ENCODE results near the gene CYP2C18. TPM values are rescaled to one million over a fixed set of nuclear protein-coding genes. Genes with fewer than 3 reads are reported as not detected.
"Not testable (repeated sequence)": the region's sequence is repeated elsewhere in the genome, so short reads cannot be mapped to it uniquely, and the experiment has no call there.

The CYP2C18 gene
- total RNA-seq, 1 experiment from 2014 or later: 0.17 TPM

GRCh38 chr10:94760586-94761178, 77.2 kb downstream of the CYP2C18 start:
- Histone ChIP-seq H3K27ac (ENCODE audit: low read depth, low read length) (no peak overlapping the region), H3K9ac (ENCODE audit: low read length) (no peak overlapping the region), H3K4me3 (replicated peaks in 1 of 2; ENCODE audit: low read depth in 1 of 2, low read length in 2 of 2) (no peak overlapping the region), H2AFZ (ENCODE audit: low read depth, low read length, poor library complexity, severe bottlenecking) (no peak overlapping the region), H3K9me3 (ENCODE audit: control insufficient read depth in 1 of 2, insufficient read depth in 1 of 2, low read depth in 1 of 2, low read length in 2 of 2) (no peaks in the 10 kb centered on the region), H3K4me1 (ENCODE audit: control insufficient read depth in 1 of 2, insufficient read depth in 2 of 2, low read length in 2 of 2) (no peaks in the 10 kb centered on the region), H3K79me2 (ENCODE audit: insufficient read depth, low read length) (no peaks in the 10 kb centered on the region), H3K27me3 (ENCODE audit: insufficient read depth, low read length) (no peaks in the 10 kb centered on the region), H3K9me2 (ENCODE audit: insufficient read depth) (no peaks in the 10 kb centered on the region), H4K20me1 (ENCODE audit: insufficient read depth) (no peaks in the 10 kb centered on the region), H3K36me3 (ENCODE audit: control insufficient read depth in 1 of 2, insufficient read depth in 2 of 2, low read length in 2 of 2) (no peaks in the 10 kb centered on the region), H3K4me2 (ENCODE audit: low read length) (no peak overlapping the region)
- TF ChIP-seq CEBPB (IDR thresholded peaks at IDR 0.05; ENCODE audit: low read depth) (no peak), ELF1 (IDR thresholded peaks at IDR 0.05; ENCODE audit: borderline replicate concordance, low read depth) (no peak), CBX3 (IDR thresholded peaks at IDR 0.05; ENCODE audit: low read depth) (no peak), YY1 (IDR thresholded peaks at IDR 0.05; ENCODE audit: extremely low read depth, insufficient replicate concordance, low read depth, low read length) (no peak), SP1 (IDR thresholded peaks at IDR 0.05; ENCODE audit: low read depth) (no peak), POLR2AphosphoS5 (IDR thresholded peaks at IDR 0.05; ENCODE audit: low read depth, low read length) (no peak)
- ChIA-PET POLR2A (no interaction called here), RAD21 (ENCODE audit: low non-redundant PET in 1 of 2, low total read pairs in 2 of 2, uncharacterized antibody in 2 of 2, unreplicated experiment in 2 of 2) (no interaction called here), CTCF (no interaction called here)
- ATAC-seq: no peak
- no peak for DNase-seq (ENCODE audit: low read depth, low spot score)
- intact Hi-C loops (cut with micrococcal nuclease): no loop called here
- BruUV-seq (replicated peaks): no TSS peak

DNA sequence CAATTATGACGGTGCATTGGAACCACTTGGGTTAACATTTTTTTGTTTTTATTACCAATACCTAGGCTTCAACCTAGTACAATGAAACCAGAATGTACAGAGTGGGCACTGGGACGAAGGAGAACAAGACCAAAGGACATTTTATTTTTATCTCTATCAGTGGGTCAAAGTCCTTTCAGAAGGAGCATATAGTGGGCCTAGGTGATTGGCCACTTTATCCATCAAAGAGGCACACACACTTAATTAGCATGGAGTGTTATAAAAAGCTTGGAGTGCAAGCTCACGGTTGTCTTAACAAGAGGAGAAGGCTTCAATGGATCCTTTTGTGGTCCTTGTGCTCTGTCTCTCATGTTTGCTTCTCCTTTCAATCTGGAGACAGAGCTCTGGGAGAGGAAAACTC, 78.9 kb downstream of the CYP2C18 start, which contains the start of gene CYP2C19:
Gene CYP2C19 (plus strand): TSS at position 289 of the 400 bp plus-strand sequence. CDS start 25 bp downstream, at position 314.
- POLR2A ChIA-PET: no interaction called here
- BruUV-seq (replicated peaks): no TSS peak
- no peak within 1 kb of the TSS for H3K9ac ChIP-seq (ENCODE audit: low read length)
- no peaks in the 10 kb centered on the region for H3K9me2 ChIP-seq (ENCODE audit: insufficient read depth)
- no peak within 1 kb of the TSS for H3K4me2 ChIP-seq (ENCODE audit: low read length)
- no peak within 1 kb of the TSS for H3K27ac ChIP-seq (ENCODE audit: low read depth, low read length)
- ATAC-seq (no peak), DNase-seq (ENCODE audit: low read depth, low spot score) (no peak)
- H3K4me1 ChIP-seq (ENCODE audit: control insufficient read depth in 1 of 2, insufficient read depth in 2 of 2, low read length in 2 of 2): no peaks in the 10 kb centered on the region
- H3K4me3 ChIP-seq (replicated peaks in 1 of 2; ENCODE audit: low read depth in 1 of 2, low read length in 2 of 2): no peak within 1 kb of the TSS
- CTCF ChIA-PET: no interaction called here
- no peak within 1 kb of the TSS for H2AFZ ChIP-seq (ENCODE audit: low read depth, low read length, poor library complexity, severe bottlenecking)
- no peaks in the 10 kb centered on the region for H3K9me3 ChIP-seq (ENCODE audit: control insufficient read depth in 1 of 2, insufficient read depth in 1 of 2, low read depth in 1 of 2, low read length in 2 of 2)
- RAD21 ChIA-PET (ENCODE audit: low non-redundant PET in 1 of 2, low total read pairs in 2 of 2, uncharacterized antibody in 2 of 2, unreplicated experiment in 2 of 2): no interaction called here
- H3K36me3 ChIP-seq (ENCODE audit: control insufficient read depth in 1 of 2, insufficient read depth in 2 of 2, low read length in 2 of 2): no peaks in the 10 kb centered on the region
- H3K79me2 ChIP-seq (ENCODE audit: insufficient read depth, low read length): no peaks in the 10 kb centered on the region
- H4K20me1 ChIP-seq (ENCODE audit: insufficient read depth): no peaks in the 10 kb centered on the region
- intact Hi-C loops (cut with micrococcal nuclease): no loop called here
- TF ChIP-seq SP1 (IDR thresholded peaks at IDR 0.05; ENCODE audit: low read depth) (no peak), EGR1 (IDR thresholded peaks at IDR 0.05; ENCODE audit: low read depth) (no peak), POLR2AphosphoS5 (IDR thresholded peaks at IDR 0.05; ENCODE audit: low read depth, low read length) (no peak)
- H3K27me3 ChIP-seq (ENCODE audit: insufficient read depth, low read length): no peaks in the 10 kb centered on the region

- H2AFZ ChIP-seq (ENCODE audit: low read depth, low read length, poor library complexity, severe bottlenecking); RAD21 ChIA-PET (ENCODE audit: low non-redundant PET in 1 of 2, low total read pairs in 2 of 2, uncharacterized antibody in 2 of 2, unreplicated experiment in 2 of 2); H3K4me3 ChIP-seq (replicated peaks in 1 of 2; ENCODE audit: low read depth in 1 of 2, low read length in 2 of 2); H3K9me2 ChIP-seq (ENCODE audit: insufficient read depth); H3K79me2 ChIP-seq (ENCODE audit: insufficient read depth, low read length); H3K27ac ChIP-seq (ENCODE audit: low read depth, low read length); ATAC-seq; BruUV-seq (replicated peaks); H3K4me1 ChIP-seq (ENCODE audit: control insufficient read depth in 1 of 2, insufficient read depth in 2 of 2, low read length in 2 of 2); intact Hi-C loops (cut with micrococcal nuclease); POLR2A ChIA-PET; H3K9ac ChIP-seq (ENCODE audit: low read length); H4K20me1 ChIP-seq (ENCODE audit: insufficient read depth); H3K9me3 ChIP-seq (ENCODE audit: control insufficient read depth in 1 of 2, insufficient read depth in 1 of 2, low read depth in 1 of 2, low read length in 2 of 2); H3K36me3 ChIP-seq (ENCODE audit: control insufficient read depth in 1 of 2, insufficient read depth in 2 of 2, low read length in 2 of 2); H3K4me2 ChIP-seq (ENCODE audit: low read length); CTCF ChIA-PET; DNase-seq (ENCODE audit: low read depth, low spot score); H3K27me3 ChIP-seq (ENCODE audit: insufficient read depth, low read length): not testable (repeated sequence)
Observed at GRCh38 chr10:94775425-94775824, 91.9 kb downstream of the CYP2C18 start.
